NT2/D1 (cell line): ENCODE measurements around the gene LILRB3.
"Not testable (repeated sequence)": the region's sequence is repeated elsewhere in the genome, so short reads cannot be mapped to it uniquely, and the experiment has no call there.

Source experiments
- DNase-seq: peaks from one replicate; pipeline ENCODE4 v3.0.0-alpha.2; 2011; ENCODE audit warnings: low read depth, low spot score
- H3K27me3 ChIP-seq: 2 replicates; pipeline ENCODE4 v1.6.0; 2011; ENCODE audit warnings: mild to moderate bottlenecking; ENCODE audit not compliant: insufficient read length, insufficient read depth
- H3K36me3 ChIP-seq: 2 replicates; pipeline ENCODE4 v1.6.1; 2011; ENCODE audit warnings: mild to moderate bottlenecking, low read length, mixed read lengths; ENCODE audit not compliant: insufficient read depth, insufficient read length
- H3K4me1 ChIP-seq: 2 replicates; pipeline ENCODE4 v1.5.1; 2011; ENCODE audit not compliant: insufficient read depth, insufficient read length
- H3K4me3 ChIP-seq: 2 replicates; pipeline ENCODE4 v1.5.1; 2011; ENCODE audit warnings: low read depth; ENCODE audit not compliant: insufficient read length
- H3K9ac ChIP-seq: 2 replicates; pipeline ENCODE4 v1.6.0; 2011; ENCODE audit warnings: low read depth; ENCODE audit not compliant: insufficient read length
- H3K9me3 ChIP-seq: 2 replicates; pipeline ENCODE4 v1.5.1; 2011; ENCODE audit warnings: mild to moderate bottlenecking, low read length; ENCODE audit not compliant: insufficient read depth
- SUZ12 ChIP-seq: IDR thresholded peaks from 2 replicates; pipeline ENCODE4 v1.6.1; 2011; ENCODE audit not compliant: insufficient read length, insufficient read depth; ENCODE audit errors: extremely low read depth
- YY1 ChIP-seq: IDR thresholded peaks from 2 replicates; pipeline ENCODE4 v1.6.1; 2011; ENCODE audit not compliant: insufficient read length, insufficient read depth
- ZNF274 ChIP-seq: IDR thresholded peaks from 2 replicates; pipeline ENCODE4 v1.6.1; 2011; ENCODE audit warnings: mild to moderate bottlenecking, low read depth, low read length

The LILRB3 gene

GRCh38 chr19:54218960-54219661 is 3.7 kb downstream of the LILRB3 start:
- TF ChIP-seq YY1 (no peak), ZNF274 (no peak)
- Histone ChIP-seq H3K27me3 (no peaks in the 10 kb centered on the region), H3K9me3 (no peaks in the 10 kb centered on the region; the same call in 1 of the 2 replicates), H3K4me1 (peaks cover 8% of the 10 kb centered on the region), H3K4me3 (no peak overlapping the region), H3K36me3 (peaks cover 12% of the 10 kb centered on the region), H3K9ac (no peak overlapping the region)
- DNase-seq = no peak

- Histone ChIP-seq H3K9ac (no peak overlapping the region), H3K36me3 (peaks cover 12% of the 10 kb centered on the region), H3K27me3 (no peaks in the 10 kb centered on the region), H3K4me1 (peaks cover 8% of the 10 kb centered on the region), H3K4me3 (no peak overlapping the region), H3K9me3 (no peaks in the 10 kb centered on the region; the same call in 1 of the 2 replicates)
- no peak for DNase-seq
- TF ChIP-seq SUZ12 = no peak
- TF ChIP-seq ZNF274 = no peak
- no peak for TF ChIP-seq YY1
Observed at GRCh38 chr19:54218259-54218658, 4.5 kb downstream of the LILRB3 start.

- not testable (repeated sequence) for H3K4me1 ChIP-seq, DNase-seq, H3K4me3 ChIP-seq, H3K9ac ChIP-seq, H3K9me3 ChIP-seq, H3K27me3 ChIP-seq
- peaks cover 12% of the 10 kb centered on the region for H3K36me3 ChIP-seq
Observed at GRCh38 chr19:54217517-54218247, 5.1 kb downstream of the LILRB3 start.

- H3K36me3 ChIP-seq = peaks cover 12% of the 10 kb centered on the region
- H3K9ac ChIP-seq = no peak overlapping the region
- no peaks in the 10 kb centered on the region for H3K27me3 ChIP-seq
- TF ChIP-seq YY1 = no peak
- no peak for TF ChIP-seq SUZ12
- TF ChIP-seq ZNF274 = no peak
- H3K4me3 ChIP-seq = no peak overlapping the region
- peaks cover 5% of the 10 kb centered on the region for H3K4me1 ChIP-seq
- DNase-seq = no peak
- H3K9me3 ChIP-seq = no peaks in the 10 kb centered on the region; the same call in 1 of the 2 replicates
Observed at GRCh38 chr19:54216869-54217268, 5.9 kb downstream of the LILRB3 start.

GRCh38 chr19:54214734-54215133 is 8.1 kb downstream of the LILRB3 start:
- H3K4me1 ChIP-seq, H3K27me3 ChIP-seq, H3K4me3 ChIP-seq, DNase-seq, H3K9ac ChIP-seq, H3K9me3 ChIP-seq: not testable (repeated sequence)
- H3K36me3 ChIP-seq = peaks cover 20% of the 10 kb centered on the region

GRCh38 chr19:54214217-54214616 is 8.6 kb downstream of the LILRB3 start:
- DNase-seq, H3K27me3 ChIP-seq, H3K9me3 ChIP-seq, H3K4me1 ChIP-seq, H3K9ac ChIP-seq, H3K4me3 ChIP-seq: not testable (repeated sequence)
- peaks cover 23% of the 10 kb centered on the region for H3K36me3 ChIP-seq

GRCh38 chr19:54211235-54211634 is 11.6 kb downstream of the LILRB3 start:
- no peak overlapping the region for H3K9ac ChIP-seq
- no peaks in the 10 kb centered on the region; the same call in 1 of the 2 replicates for H3K9me3 ChIP-seq

More at GRCh38 chr19:54211235-54211634, 11.6 kb downstream of the LILRB3 start:
- Histone ChIP-seq H3K4me1 (peaks cover 22% of the 10 kb centered on the region), H3K36me3 (peaks cover 40% of the 10 kb centered on the region), H3K4me3 (no peak overlapping the region), H3K27me3 (no peaks in the 10 kb centered on the region)
- DNase-seq = no peak
- no peak for TF ChIP-seq YY1
- TF ChIP-seq ZNF274 = no peak
- no peak for TF ChIP-seq SUZ12
